Keratinocyte (primary cell): Measurements from ENCODE around the gene RTCB. TPM values are rescaled to one million over a fixed set of nuclear protein-coding genes. Genes with fewer than 3 reads are reported as not detected.

Experiments
- DNase-seq: peaks from one replicate; pipeline ENCODE4 v3.0.0-alpha.2; 2011; ENCODE audit warnings: low read depth, missing footprints, low spot score
- FAIRE-seq: peaks from 2 replicates; lab custom pipeline; 2011; peaks lifted over from hg19 to GRCh38; lab: Jason Lieb, UNC
- H2AFZ ChIP-seq: 2 replicates; pipeline ENCODE4 v1.6.0; 2012; ENCODE audit warnings: low read length, control low read depth, inconsistent platforms; ENCODE audit not compliant: control insufficient read depth
- H3K27ac ChIP-seq: 2 replicates; pipeline ENCODE4 v1.5.1; 2011; ENCODE audit warnings: low read length; ENCODE audit not compliant: control insufficient read depth, insufficient read depth
- H3K27me3 ChIP-seq: 3 replicates; pipeline ENCODE4 v1.6.0; 2011; ENCODE audit warnings: low read length; ENCODE audit not compliant: control insufficient read depth, insufficient read depth; ENCODE audit errors: extremely low read depth
- H3K36me3 ChIP-seq, 2 experiments: 2 replicates in 1 of 2; 3 replicates in 1 of 2; pipeline ENCODE4 v1.5.1; 2011; ENCODE audit warnings: low read length in 2 of 2, mild to moderate bottlenecking in 1 of 2; ENCODE audit not compliant: control insufficient read depth in 2 of 2, insufficient read depth in 2 of 2; ENCODE audit errors: extremely low read depth in 1 of 2
- H3K4me1 ChIP-seq: 3 replicates; pipeline ENCODE4 v1.5.1; 2011; ENCODE audit warnings: low read length; ENCODE audit not compliant: control insufficient read depth, insufficient read depth; ENCODE audit errors: extremely low read depth
- H3K4me2 ChIP-seq: 3 replicates; pipeline ENCODE4 v1.6.0; 2011; ENCODE audit warnings: low read depth, low read length; ENCODE audit not compliant: control insufficient read depth, insufficient read depth; ENCODE audit errors: extremely low read depth
- H3K4me3 ChIP-seq, 3 experiments: fragments of 200-600 bp in 1 of 3; sonication (generic) in 1 of 3; 2 replicates in 2 of 3; 3 replicates in 1 of 3; pipeline ENCODE4 v1.5.1; 2011 to 2016; ENCODE audit warnings: low read length in 3 of 3, mild to moderate bottlenecking in 3 of 3, control low read depth in 2 of 3, inconsistent platforms in 1 of 3, low read depth in 1 of 3, mixed read lengths in 1 of 3, mixed run types in 1 of 3, moderate library complexity in 1 of 3; ENCODE audit not compliant: control insufficient read depth in 2 of 3, insufficient read depth in 2 of 3; ENCODE audit errors: extremely low read depth in 1 of 3
- H3K79me2 ChIP-seq: 2 replicates; pipeline ENCODE4 v1.6.0; 2012; ENCODE audit warnings: low read length; ENCODE audit not compliant: control insufficient read depth, insufficient read depth
- H3K9ac ChIP-seq: 3 replicates; pipeline ENCODE4 v1.6.0; 2011; ENCODE audit warnings: low read length; ENCODE audit not compliant: control insufficient read depth, insufficient read depth; ENCODE audit errors: extremely low read depth
- H3K9me1 ChIP-seq: 3 replicates; pipeline ENCODE4 v1.6.0; 2011; ENCODE audit warnings: low read length; ENCODE audit not compliant: control insufficient read depth, insufficient read depth; ENCODE audit errors: extremely low read depth
- H3K9me3 ChIP-seq: 2 replicates; pipeline ENCODE4 v1.5.1; 2012; ENCODE audit warnings: low read depth, low read length; ENCODE audit not compliant: control insufficient read depth
- H4K20me1 ChIP-seq: 3 replicates; pipeline ENCODE4 v1.6.0; 2011; ENCODE audit warnings: low read length; ENCODE audit not compliant: control insufficient read depth, insufficient read depth; ENCODE audit errors: extremely low read depth
- EZH2 ChIP-seq: IDR thresholded peaks from one replicate; pipeline ENCODE4 v1.6.1; 2012; ENCODE audit warnings: inconsistent platforms, mild to moderate bottlenecking, low read length, moderate library complexity
- dilution Hi-C: fragments of 300-500 bp; cut with MboI; formaldehyde crosslinking; loops from one replicate; pipeline ENCODE4 v1.7.0; 2020; ENCODE audit warnings: low sequenced_read_pairs; ENCODE audit not compliant: extremely low pct_ligation_motif_present
- polyA plus RNA-seq, 5 experiments: library from polyadenylated mRNA; depleted of rRNA in 3 of 5; stranded (reverse) in 3 of 5; stranded (forward) in 1 of 5; unstranded in 1 of 5; fragments of >200 nt; gene quantifications; 1 replicate in 1 of 5; 2 replicates in 3 of 5; 3 replicates in 1 of 5; pipeline versions ENCODE4 v1.2.1 to v1.2.3, GENCODE V29; 2011 to 2012; ENCODE audit warnings: missing spikeins in 2 of 5, low read depth in 1 of 5, low replicate concordance in 1 of 5
- small RNA-seq, 3 experiments: library from RNA; depleted of rRNA; stranded (forward); fragments of <200 nt; gene quantifications; one replicate each; pipeline ENCODE3, GENCODE V24; 2012; ENCODE audit warnings: low read depth in 3 of 3, low replicate concordance in 1 of 3; ENCODE audit not compliant: insufficient read length in 3 of 3
- TF ChIP-seq, protein P1 (sequence below), 3 experiments: IDR thresholded peaks in 1 of 3; conservative IDR thresholded peaks in 1 of 3; optimal IDR thresholded peaks in 1 of 3; 2 replicates in 2 of 3; 3 replicates in 1 of 3; pipeline versions ENCODE3 to v1.5.1; 2011; ENCODE audit warnings: low read length in 3 of 3, mild to moderate bottlenecking in 3 of 3, moderate library complexity in 2 of 3, control low read depth in 1 of 3, inconsistent platforms in 1 of 3; ENCODE audit not compliant: insufficient read depth in 2 of 3; ENCODE audit errors: extremely low read depth in 1 of 3

The RTCB gene
- polyA plus RNA-seq, 1 donor (not counting 4 experiments of a cell fraction or from before 2014, with no cell fraction given), result 143 TPM

DNA sequence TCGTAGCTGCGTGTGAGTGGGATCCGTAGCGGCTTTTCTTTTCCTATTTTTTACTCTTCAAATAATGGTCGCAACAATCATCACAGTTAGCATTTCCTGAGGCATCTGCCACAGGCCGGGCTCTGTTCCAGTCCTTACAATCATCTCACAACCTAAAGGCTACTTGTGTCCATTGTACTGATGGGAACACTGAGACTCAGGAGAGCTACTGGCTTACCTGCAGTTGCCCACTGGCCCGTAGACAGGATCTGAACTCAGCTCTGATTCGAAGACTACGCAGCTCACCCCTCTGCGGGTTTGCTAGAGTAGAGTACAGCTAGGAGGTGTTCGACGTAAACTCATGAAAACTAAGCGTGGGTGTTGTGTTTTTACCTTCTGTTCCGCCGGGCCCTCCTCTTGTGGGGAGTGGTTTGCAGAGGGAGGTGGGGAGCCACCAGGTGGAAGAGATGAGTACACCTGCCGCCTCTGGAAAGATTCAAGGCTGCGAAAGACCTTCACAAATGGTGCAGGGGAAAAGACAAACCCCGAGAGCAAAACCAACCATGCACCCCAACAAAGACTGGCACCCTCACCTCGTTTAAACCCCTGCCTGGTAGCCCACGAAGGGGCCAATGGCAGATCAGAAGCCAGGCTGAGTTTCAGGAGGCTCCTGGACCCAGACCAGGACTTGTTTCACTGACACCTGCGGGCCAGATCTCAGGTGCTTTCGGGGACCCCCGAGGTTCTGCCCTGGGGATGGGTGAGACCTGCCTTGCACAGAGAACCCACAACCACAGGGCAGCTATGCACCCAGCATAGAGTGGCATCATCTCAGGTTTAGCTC lies 72.6 kb downstream of the RTCB start:
- FAIRE-seq, result no peak
- H2AFZ ChIP-seq, result no peak overlapping the region
- no peaks in the 10 kb centered on the region for H3K9me1 ChIP-seq
- no peak overlapping the region for H3K4me3 ChIP-seq
- H3K79me2 ChIP-seq, result no peaks in the 10 kb centered on the region
- no peaks in the 10 kb centered on the region for H3K9me3 ChIP-seq
- H3K9ac ChIP-seq, result no peak overlapping the region
- dilution Hi-C loops, result no loop called here
- peaks cover 10% of the 10 kb centered on the region for H3K27me3 ChIP-seq
- H3K4me1 ChIP-seq, result no peaks in the 10 kb centered on the region
- no peaks in the 10 kb centered on the region for H3K36me3 ChIP-seq
- no peak overlapping the region for H3K4me2 ChIP-seq
- no peak for DNase-seq
- H4K20me1 ChIP-seq, result no peaks in the 10 kb centered on the region
- H3K27ac ChIP-seq, result no peak overlapping the region
- no peak for TF ChIP-seq EZH2
- TF ChIP-seq, protein P1, sequence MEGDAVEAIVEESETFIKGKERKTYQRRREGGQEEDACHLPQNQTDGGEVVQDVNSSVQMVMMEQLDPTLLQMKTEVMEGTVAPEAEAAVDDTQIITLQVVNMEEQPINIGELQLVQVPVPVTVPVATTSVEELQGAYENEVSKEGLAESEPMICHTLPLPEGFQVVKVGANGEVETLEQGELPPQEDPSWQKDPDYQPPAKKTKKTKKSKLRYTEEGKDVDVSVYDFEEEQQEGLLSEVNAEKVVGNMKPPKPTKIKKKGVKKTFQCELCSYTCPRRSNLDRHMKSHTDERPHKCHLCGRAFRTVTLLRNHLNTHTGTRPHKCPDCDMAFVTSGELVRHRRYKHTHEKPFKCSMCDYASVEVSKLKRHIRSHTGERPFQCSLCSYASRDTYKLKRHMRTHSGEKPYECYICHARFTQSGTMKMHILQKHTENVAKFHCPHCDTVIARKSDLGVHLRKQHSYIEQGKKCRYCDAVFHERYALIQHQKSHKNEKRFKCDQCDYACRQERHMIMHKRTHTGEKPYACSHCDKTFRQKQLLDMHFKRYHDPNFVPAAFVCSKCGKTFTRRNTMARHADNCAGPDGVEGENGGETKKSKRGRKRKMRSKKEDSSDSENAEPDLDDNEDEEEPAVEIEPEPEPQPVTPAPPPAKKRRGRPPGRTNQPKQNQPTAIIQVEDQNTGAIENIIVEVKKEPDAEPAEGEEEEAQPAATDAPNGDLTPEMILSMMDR (optimal IDR thresholded peaks at IDR 0.05 in 1 of 3, IDR thresholded peaks at IDR 0.05 in 1 of 3, conservative IDR thresholded peaks at IDR 0.05 in 1 of 3; ENCODE audit: extremely low read depth in 1 of 3, insufficient read depth in 2 of 3, low read length in 3 of 3), result no peak

DNA sequence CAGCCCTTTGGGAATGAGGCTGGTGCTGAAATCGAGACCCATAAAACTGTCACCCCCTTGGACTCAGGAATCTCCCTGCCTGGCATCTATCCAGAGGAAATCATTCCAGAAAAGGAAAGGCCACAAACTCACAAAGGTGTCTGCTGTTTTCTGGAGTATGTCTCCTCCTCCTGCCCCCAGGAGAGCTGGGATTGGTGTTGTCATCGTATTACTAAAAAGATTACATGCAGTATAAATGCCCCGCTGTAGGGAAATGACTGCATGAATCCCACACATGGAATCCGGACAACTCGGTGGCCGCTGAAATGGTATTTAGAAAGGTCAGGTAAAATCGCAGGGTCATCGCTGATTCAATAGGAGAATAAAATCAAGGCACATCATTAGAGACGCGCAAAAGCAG lies 73.3 kb downstream of the RTCB start:
- Histone ChIP-seq H2AFZ (no peak overlapping the region), H3K27me3 (peaks cover 10% of the 10 kb centered on the region), H3K27ac (no peak overlapping the region), H3K79me2 (no peaks in the 10 kb centered on the region), H3K4me3 (no peak overlapping the region), H3K9me1 (no peaks in the 10 kb centered on the region), H3K9me3 (no peaks in the 10 kb centered on the region), H3K4me1 (no peaks in the 10 kb centered on the region), H3K4me2 (no peak overlapping the region), H3K9ac (no peak overlapping the region), H3K36me3 (no peaks in the 10 kb centered on the region), H4K20me1 (no peaks in the 10 kb centered on the region)
- dilution Hi-C loops, result no loop called here
- DNase-seq (no peak), FAIRE-seq (no peak)
- no peak for TF ChIP-seq EZH2
- TF ChIP-seq, protein P1 (optimal IDR thresholded peaks at IDR 0.05 in 1 of 3, IDR thresholded peaks at IDR 0.05 in 1 of 3, conservative IDR thresholded peaks at IDR 0.05 in 1 of 3; ENCODE audit: extremely low read depth in 1 of 3, insufficient read depth in 2 of 3, low read length in 3 of 3), result no peak

Small RNA genes within 50 kb of the gene (small RNA-seq; reads per million reads assigned to genes)
- gene AL021937.2, result 0 reads per million in 3 experiments
- 0 reads per million in 3 experiments for gene IGLVIVOR22-2
- 0 reads per million in 3 experiments for gene RF02171
- 0 reads per million in 3 experiments for gene RF02172

Other genes starting within 250 kb of the RTCB start
- gene RFPL2, start 207.2 kb downstream of the RTCB start, polyA plus RNA-seq, result not detected in 3 replicates
- not detected in 3 replicates for gene SLC5A4, start 156.9 kb downstream of the RTCB start, polyA plus RNA-seq
- gene RFPL3, start 54.4 kb downstream of the RTCB start, polyA plus RNA-seq, result not detected in 3 replicates
- 0.57 to 1.9 TPM (median 1.3 TPM) in 3 replicates for gene BPIFC, start 52.2 kb upstream of the RTCB start, polyA plus RNA-seq
- gene FBXO7, start 62.6 kb upstream of the RTCB start, polyA plus RNA-seq, result 88.7 to 106 TPM (median 101 TPM) in 3 replicates